Measurements from ENCODE around the gene OTULIN.

OTULIN gene

GRCh38 chr5:14664270-14665100 is at the start of gene OTULIN:
TSS of gene OTULIN (plus strand) at chr5:14664718. CDS start at chr5:14664826, 108 bp downstream.
- peak; percentile 86 for DNase-seq

DNA sequence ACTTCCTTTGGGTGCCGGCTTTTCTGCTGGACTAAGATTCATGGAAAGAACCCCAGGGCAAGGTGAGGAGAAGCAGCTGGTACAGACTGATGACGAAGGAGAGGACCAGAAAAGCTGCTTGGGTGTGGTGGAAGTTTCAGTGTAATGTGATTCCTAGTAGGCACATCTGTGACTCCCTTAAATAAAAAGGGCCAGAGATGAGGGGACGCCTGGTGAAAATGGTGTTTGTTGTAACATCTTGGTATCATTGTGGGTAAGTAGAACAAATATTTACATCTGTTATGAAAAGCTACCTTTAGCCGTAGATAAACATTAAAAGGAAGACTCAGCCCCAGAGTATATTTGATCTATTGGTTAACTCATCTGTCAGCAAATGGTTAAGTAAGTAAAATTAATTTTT is 49.2 kb upstream of the OTULIN start:
- no peak for DNase-seq

DNA sequence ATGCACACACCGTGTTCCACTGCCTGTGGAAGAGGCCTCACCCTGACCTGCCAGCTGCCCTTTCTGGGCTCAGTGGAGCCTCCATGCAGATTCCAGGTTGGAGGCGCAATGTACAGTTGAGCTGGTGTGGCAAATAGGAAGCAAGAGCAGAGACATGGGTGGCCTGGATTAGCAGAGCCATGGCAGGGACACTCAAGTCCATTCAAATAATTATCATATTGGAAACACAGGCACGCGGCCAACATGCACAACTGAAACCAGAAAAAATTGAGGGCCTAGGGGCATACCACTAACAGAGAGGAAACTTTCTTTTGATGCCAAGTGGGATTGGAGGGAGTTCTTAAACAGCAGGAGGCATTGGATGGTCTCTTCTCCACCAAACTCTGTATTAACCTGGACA is 47.1 kb upstream of the OTULIN start:
- DNase-seq: no peak

GRCh38 chr5:14627270-14627669 is 37.2 kb upstream of the OTULIN start:
- DNase-seq: no peak

DNA sequence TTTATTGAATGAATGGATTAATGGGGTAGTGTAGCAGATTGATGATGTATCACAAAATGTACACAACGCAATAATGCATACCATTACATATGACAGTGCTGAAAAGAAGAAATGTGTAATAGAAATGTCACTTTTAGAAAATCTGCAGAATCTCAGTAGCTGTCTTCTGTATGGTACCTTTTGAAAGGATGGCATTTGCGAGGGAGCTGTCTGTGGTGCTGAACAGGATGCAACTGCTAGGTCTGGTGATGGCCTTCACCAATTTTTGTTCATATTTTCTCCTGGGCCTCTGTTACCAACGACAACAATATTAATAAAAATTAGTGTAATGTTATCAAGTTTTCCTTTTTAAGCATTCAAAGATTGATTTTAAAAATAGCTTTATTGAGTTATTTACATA is 36.2 kb upstream of the OTULIN start:
- DNase-seq: peak; percentile 56

- no peak for DNase-seq
Observed at GRCh38 chr5:14630671-14631070, 33.8 kb upstream of the OTULIN start.

- no peak for DNase-seq
Observed at GRCh38 chr5:14635656-14636055, 28.9 kb upstream of the OTULIN start.

- DNase-seq: no peak
Observed at GRCh38 chr5:14640765-14641164, 23.8 kb upstream of the OTULIN start.

GRCh38 chr5:14644623-14645237 is 19.8 kb upstream of the OTULIN start:
- no peak for DNase-seq

- DNase-seq: no peak
Observed at GRCh38 chr5:14650052-14650451, 14.5 kb upstream of the OTULIN start.

- no peak for DNase-seq
Observed at GRCh38 chr5:14655146-14655741, 9.3 kb upstream of the OTULIN start.

DNA sequence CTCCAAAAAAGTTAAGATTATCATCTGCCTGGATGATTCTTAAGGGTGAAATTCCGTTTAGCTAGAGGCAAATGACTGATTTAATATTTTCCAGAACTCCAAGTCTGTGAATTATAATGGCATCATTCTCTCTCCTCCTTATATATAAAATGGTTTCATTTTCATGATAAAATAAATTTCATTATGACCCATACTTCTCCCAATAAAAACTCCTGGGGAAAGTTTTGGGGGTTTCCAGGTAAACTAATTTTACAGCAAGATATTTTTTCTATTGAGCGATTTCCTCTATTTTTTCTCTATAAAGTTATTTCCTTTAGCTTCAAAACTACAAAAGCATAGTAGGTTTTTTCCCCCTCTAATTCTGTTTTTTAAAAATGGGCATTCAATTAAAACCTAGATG is 7.6 kb upstream of the OTULIN start:
- DNase-seq: no peak

DNA sequence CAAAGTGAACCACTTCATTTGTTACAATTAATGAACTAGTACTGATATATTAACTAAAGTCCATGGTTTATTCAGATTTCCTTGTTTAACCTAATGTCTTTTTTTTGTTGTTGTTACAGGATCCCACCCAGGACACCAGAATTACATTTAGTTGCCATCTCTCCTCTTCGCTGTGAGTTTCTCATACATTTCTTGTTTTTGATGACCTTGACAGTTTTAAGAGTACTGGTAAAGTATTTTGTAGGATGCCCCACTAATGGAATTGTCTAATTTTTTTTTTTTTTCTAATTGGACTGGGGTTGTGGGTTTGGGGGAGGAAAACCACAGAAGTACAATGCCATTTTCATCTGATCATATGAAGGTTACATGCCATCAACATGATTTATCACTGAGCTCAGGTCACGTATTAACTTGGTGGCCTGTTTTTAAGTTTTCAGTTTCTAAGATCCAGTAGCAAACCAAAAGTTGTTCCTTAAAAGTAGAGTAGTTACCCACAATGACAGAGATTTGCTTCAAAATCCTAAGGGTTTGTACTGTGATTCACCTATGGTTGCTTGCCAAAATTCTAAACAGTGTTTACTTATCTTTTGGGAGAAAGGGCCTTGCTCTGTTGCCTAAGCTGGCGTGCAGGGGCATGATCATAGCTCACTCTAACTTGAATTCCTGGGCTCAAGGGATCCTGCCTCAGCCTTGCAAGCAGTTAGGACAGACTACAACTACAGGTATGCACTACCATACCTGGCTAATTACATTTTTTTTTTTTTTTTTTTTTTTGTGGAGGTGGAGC is 4.5 kb upstream of the OTULIN start:
- no peak for DNase-seq

DNA sequence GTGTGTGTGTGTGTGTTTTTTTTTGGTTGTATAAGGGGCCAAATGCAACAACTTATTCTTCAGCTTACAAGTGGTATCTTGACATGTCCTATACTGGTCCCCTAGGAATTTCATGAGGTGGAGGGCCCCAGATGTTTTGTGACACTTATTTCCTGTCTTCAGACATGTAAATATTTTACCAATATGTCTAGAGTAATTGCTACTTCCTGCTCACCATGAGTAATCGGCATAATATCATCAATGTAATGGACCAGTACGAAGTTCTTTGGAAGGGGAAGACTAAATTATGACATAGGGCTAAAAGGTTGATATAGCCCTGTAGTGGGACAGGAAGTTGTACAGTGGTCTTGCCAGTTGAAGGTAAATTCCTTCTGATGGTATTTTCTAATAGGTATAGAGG is 3.7 kb upstream of the OTULIN start:
- DNase-seq: no peak

- no peak for DNase-seq
Observed at GRCh38 chr5:14662721-14663260, 1.7 kb upstream of the OTULIN start.

DNA sequence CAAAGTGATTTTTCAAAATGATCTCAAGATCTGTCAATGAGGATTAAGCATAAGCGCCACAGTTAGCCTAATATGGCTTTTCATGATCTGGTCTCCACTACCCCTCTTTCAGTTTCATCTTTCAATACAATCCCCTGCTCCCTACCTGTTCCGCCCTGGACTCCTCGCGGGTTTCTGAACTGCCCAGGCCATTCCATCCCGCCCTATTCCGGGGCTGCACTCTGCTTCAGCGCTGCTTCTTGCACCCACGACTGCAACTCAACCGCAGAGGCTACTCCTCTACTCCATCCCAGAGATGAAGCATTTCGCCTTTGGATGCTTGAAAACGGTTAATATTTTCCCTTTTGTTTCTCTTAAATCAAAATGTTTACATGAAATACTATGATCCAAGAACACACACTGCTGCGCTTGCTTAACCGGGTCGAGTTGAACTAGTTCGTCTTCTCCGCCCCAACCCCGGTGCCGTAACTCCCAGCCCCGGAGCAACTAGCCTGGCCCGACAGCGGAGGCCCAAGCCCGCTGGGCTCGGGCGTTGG is 716 bp upstream of the OTULIN start:
- no peak for DNase-seq

DNA sequence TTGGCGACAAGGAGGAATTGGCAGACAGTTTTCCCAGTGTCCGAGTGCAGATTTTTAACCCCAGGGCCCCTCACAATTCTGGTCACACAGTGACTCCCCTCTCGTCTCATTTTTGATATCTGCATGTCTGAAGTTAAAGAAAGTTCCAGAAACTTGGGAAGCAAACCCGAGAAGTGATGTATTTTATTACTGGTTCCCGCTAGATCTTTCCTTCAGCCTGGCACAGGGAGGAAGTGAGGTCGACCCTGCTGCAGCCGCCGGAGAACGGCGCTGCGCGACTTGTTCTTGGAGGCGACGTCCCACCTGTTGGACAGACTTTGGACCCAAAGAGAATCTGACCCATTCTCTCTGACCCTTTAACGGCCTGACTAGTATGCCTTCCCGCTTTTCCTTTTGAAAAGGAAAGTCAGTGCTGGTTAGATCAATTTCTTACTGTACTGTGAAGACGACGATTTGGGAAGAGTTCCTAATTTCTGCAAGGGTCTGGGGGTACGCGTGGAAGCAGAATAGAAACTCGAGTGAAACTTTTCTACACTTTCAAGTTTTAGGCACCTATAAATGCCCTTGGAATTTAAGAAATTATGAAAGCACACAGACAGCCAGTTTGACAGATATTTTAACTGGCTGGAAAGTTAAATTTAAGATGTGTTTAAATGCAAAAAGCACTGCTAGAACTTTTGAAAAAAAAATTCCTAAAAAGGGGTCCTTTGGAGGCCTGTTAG is 744 bp downstream of the OTULIN start:
- DNase-seq: peak; percentile 25

- DNase-seq: peak; percentile 60
Observed at GRCh38 chr5:14665949-14666348, 1.4 kb downstream of the OTULIN start.

DNA sequence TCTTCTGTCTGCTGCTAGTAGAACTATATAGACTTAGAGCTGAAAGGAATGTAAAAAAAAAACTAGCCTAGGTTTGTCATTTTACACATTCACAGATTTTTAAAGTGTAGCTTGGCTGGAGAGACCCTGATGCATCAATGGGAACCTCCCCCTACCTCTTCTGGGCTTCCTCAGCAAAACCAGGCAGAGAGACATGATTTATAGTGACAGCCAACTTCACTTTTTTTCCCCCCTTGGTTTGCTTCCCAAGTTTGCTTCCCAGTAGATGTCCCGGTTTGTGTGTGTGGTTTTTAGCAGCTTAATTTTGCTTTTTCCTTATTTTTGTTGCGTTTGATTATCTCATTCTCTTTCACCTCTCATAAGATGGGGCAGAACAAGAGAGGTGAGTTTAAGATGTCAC is 1.8 kb downstream of the OTULIN start:
- DNase-seq: no peak

- DNase-seq: no peak
Observed at GRCh38 chr5:14667290-14667689, 2.8 kb downstream of the OTULIN start.

GRCh38 chr5:14667770-14668169 is 3.3 kb downstream of the OTULIN start:
- DNase-seq: no peak

DNA sequence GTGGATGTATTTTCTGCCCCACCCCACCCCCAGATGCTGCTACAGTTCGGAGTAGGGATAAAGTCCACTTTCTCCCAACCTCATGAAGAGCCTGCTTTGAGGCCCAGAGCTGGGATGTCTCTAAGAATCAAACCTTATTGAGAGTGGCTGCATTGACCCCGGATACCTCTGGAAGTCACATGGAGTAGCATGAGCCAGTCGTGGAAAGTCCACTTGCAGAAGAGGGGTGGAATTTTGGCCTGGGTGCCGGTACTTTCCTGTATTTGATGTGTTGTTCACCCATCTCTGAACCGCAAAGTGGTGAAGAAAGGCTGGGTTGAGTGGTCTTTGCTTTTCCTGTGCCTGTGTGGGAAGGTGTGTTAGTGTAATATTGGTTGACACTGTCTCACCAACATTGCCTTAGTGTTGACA is 3.7 kb downstream of the OTULIN start:
- DNase-seq: peak; percentile 47

All from activated CD8-positive, alpha-beta memory T cell treated with anti-CD3 and anti-CD28 coated beads, Interleukin-2, amount 50 U/mL, for 4 hours (primary cell).